DMS53 treated with DMSO at 0.1 percent for 48 hours (cell line): Measurements from ENCODE around the gene OR6K6.

ENCODE experiments used
- DNase-seq: peaks from one replicate; lab custom pipeline; 2025; ENCODE audit not compliant: unreplicated experiment; lab: John Stamatoyannopoulos, UW

The OR6K6 gene

GRCh38 chr1:158754420-158754819, at the start of gene OR6K6:
TSS of gene OR6K6 (plus strand) at chr1:158754720. CDS start at chr1:158754888, 168 bp downstream.
- no peak for DNase-seq

GRCh38 chr1:158706096-158706495, 48.4 kb upstream of the OR6K6 start:
- no peak for DNase-seq

GRCh38 chr1:158711098-158711497, 43.4 kb upstream of the OR6K6 start:
- DNase-seq: no peak

GRCh38 chr1:158714754-158715153, 39.8 kb upstream of the OR6K6 start:
- no peak for DNase-seq

- DNase-seq: no peak
Measured at GRCh38 chr1:158716335-158716734, 38.2 kb upstream of the OR6K6 start.

- no peak for DNase-seq
Measured at GRCh38 chr1:158717344-158717743, 37.2 kb upstream of the OR6K6 start.

- no peak for DNase-seq
Measured at GRCh38 chr1:158719664-158720063, 34.9 kb upstream of the OR6K6 start.

- DNase-seq: no peak
Measured at GRCh38 chr1:158720620-158721019, 33.9 kb upstream of the OR6K6 start, which contains the start of gene OR6K3. TSS of gene OR6K3 (minus strand) at chr1:158720720. CDS start at chr1:158718115, 2,605 bp downstream.

GRCh38 chr1:158724442-158724841, 30.1 kb upstream of the OR6K6 start:
- no peak for DNase-seq

GRCh38 chr1:158728510-158729225, 25.9 kb upstream of the OR6K6 start:
- DNase-seq: no peak

GRCh38 chr1:158730453-158730852, 24.1 kb upstream of the OR6K6 start:
- no peak for DNase-seq

- DNase-seq: no peak
Measured at GRCh38 chr1:158731707-158732106, 22.8 kb upstream of the OR6K6 start.

GRCh38 chr1:158732524-158732923, 22.0 kb upstream of the OR6K6 start:
- DNase-seq: no peak

GRCh38 chr1:158735848-158736247, 18.7 kb upstream of the OR6K6 start:
- DNase-seq: no peak

GRCh38 chr1:158752155-158752712, 2.3 kb upstream of the OR6K6 start:
- DNase-seq: no peak

GRCh38 chr1:158771950-158772866, 17.7 kb downstream of the OR6K6 start, which contains the start of gene OR6N1:
TSS of gene OR6N1 (minus strand) at chr1:158772195. CDS start at chr1:158766682, 5,513 bp downstream.
- DNase-seq: no peak

- DNase-seq: no peak
Measured at GRCh38 chr1:158781104-158781503, 26.6 kb downstream of the OR6K6 start, which contains the start of gene OR6N2. TSS of gene OR6N2 (minus strand) at chr1:158781204. CDS start at chr1:158777635, 3,569 bp downstream.

- no peak for DNase-seq
Measured at GRCh38 chr1:158793604-158794003, 39.1 kb downstream of the OR6K6 start.

- no peak for DNase-seq
Measured at GRCh38 chr1:158794247-158794646, 39.7 kb downstream of the OR6K6 start.

GRCh38 chr1:158798531-158798930, 44.0 kb downstream of the OR6K6 start:
- no peak for DNase-seq

GRCh38 chr1:158799689-158800088, 45.2 kb downstream of the OR6K6 start:
- DNase-seq: no peak
